Psoas muscle (tissue), 8 donors: ENCODE data around the gene WWOX. TPM values are rescaled to one million over a fixed set of nuclear protein-coding genes. Genes with fewer than 3 reads are reported as not detected.

Experiments
- ATAC-seq, 4 donors: fragments of 200-7000 bp; cut with Tn5 transposase; one replicate each; pipeline ENCODE4 v1.9.1; 2020; ENCODE audit warnings: moderate library complexity in 3 of 4, mild to moderate bottlenecking in 2 of 4
- DNase-seq, 2 donors: peaks; one replicate each; pipeline ENCODE4 v3.0.0-alpha.2; 2020
- H3K27ac ChIP-seq: fragments of 200-600 bp; one replicate; pipeline ENCODE4 v1.8.0; 2022
- H3K27me3 ChIP-seq, 3 donors: fragments of 200-600 bp in 1 of 3; one replicate each; pipeline versions ENCODE4 v1.6.1 to v1.8.0; 2013 to 2022; ENCODE audit warnings: low read length in 2 of 3, mild to moderate bottlenecking in 2 of 3, moderate library complexity in 1 of 3; ENCODE audit not compliant: insufficient read depth in 3 of 3
- H3K36me3 ChIP-seq, 2 donors: fragments of 200-600 bp in 1 of 2; one replicate each; pipeline versions ENCODE4 v1.6.1 to v1.8.0; 2013 to 2022; ENCODE audit warnings: low read depth in 1 of 2, mild to moderate bottlenecking in 1 of 2, moderate library complexity in 1 of 2; ENCODE audit not compliant: insufficient read depth in 1 of 2
- H3K4me1 ChIP-seq: fragments of 200-600 bp; one replicate; pipeline ENCODE4 v1.8.0; 2022
- H3K4me3 ChIP-seq: fragments of 200-600 bp; one replicate; pipeline ENCODE4 v1.8.0; 2022; ENCODE audit warnings: mild to moderate bottlenecking
- H3K9me3 ChIP-seq: fragments of 200-600 bp; one replicate; pipeline ENCODE4 v1.8.0; 2022
- CTCF ChIP-seq: fragments of 200-600 bp; IDR thresholded peaks from one replicate; pipeline ENCODE4 v1.8.0; 2022; ENCODE audit warnings: antibody characterized with exemption
- WGBS, 3 donors: extraction: QIAGEN DNeasy Blood & Tissue Kit; methylation state at CpG; one replicate each; pipeline versions ENCODE4 v1.1.6 to v1.1.7; 2013; 5-methylcytosine and 5-hydroxymethylcytosine counted together
- intact Hi-C, 2 donors: fragments of 100-400 bp; cut with DNase I; formaldehyde crosslinking; loops; one replicate each; pipeline versions ENCODE4 v1.11.0 to v1.14.2; 2022
- polyA plus RNA-seq, 3 donors: library from polyadenylated mRNA; stranded (reverse); fragments of 200-250 nt; gene quantifications; one replicate each; pipeline ENCODE4 v1.2.3, GENCODE V29; 2013
- total RNA-seq, 4 donors: library from RNA; stranded (reverse); fragmentation: NEBNext Ultra II Directional in 2 of 4; extraction: Animal tissue kit (Norgen Biotek cat#: 25700) in 2 of 4; gene quantifications; one replicate each; pipeline versions ENCODE4 v1.2.1 to v1.2.4, GENCODE V29; 2021 to 2023
- donor health status: healthy with polysubstance abuse.
- donor health status: DM: no; HTN: no; CAD: no; lungs with moderate emphysema.
- donor health status: Bipolar disorder and iron deficiency.
- donor health status: healthy.
- donor health status: DM: yes; HTN: yes; CAD: no.
- donor health status: DM: no; HTN: no; CAD: no.
- donor health status: DM: no; HTN: no; CAD: no.
- donor health status: DM: yes; HTN: yes; CAD: no.

Gene WWOX
- total and polyA plus RNA-seq, 7 donors = 3.1 to 6.6 (median 5.0) TPM

DNA sequence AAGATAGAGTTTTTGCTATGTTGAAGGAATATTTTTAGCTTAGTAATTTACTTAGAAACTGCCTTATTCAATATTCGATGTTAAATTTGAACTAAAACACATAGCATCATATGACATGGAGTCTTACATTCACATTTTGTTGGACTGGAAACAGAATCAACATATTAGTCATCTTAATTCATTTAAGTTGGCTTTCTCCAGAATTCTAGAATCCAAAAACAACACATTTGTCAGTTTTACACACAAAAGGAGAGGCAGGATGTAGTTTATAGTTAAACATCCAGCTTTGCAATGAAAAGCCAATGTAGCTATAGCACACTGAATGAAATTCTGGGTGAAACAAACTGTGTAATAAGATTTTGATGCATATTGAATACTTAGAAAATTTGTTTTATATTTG is 43.3 kb downstream of the WWOX start:
- H3K9me3 ChIP-seq = no peaks in the 10 kb centered on the region
- no peaks in the 10 kb centered on the region for H3K27me3 ChIP-seq
- DNase-seq = no peak
- WGBS, 3 donors = 76 to 81% (median 78%) methylated on average over 1 of the region's 1 CpG
- H3K36me3 ChIP-seq = no peaks in the 10 kb centered on the region
- H3K4me1 ChIP-seq = no peaks in the 10 kb centered on the region
- no peak overlapping the region for H3K4me3 ChIP-seq
- TF ChIP-seq CTCF = no peak
- intact Hi-C loops = no loop called here
- H3K27ac ChIP-seq = no peak overlapping the region
- ATAC-seq = no peak

DNA sequence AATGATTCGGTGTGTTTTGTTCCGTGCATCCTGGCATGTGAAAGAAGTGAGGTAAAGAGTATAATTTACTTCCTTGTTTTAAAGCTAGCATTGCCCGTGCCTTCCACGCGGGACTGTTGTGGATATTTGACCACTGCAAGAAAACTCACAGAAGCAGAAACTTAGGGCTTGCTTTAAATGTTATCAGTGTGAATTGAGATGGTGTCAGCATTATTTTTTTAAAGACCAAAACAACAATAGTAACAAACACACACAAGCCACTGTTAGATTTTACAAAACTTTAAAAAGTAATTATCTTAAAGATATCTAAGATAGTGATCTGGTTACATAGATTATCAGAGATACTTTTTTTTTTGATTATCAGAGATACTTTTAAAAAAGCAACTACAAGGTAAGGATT is 47.4 kb downstream of the WWOX start:
- no peaks in the 10 kb centered on the region for H3K9me3 ChIP-seq
- no peaks in the 10 kb centered on the region for H3K36me3 ChIP-seq
- no peak overlapping the region for H3K4me3 ChIP-seq
- H3K27ac ChIP-seq = no peak overlapping the region
- TF ChIP-seq CTCF = no peak
- no peaks in the 10 kb centered on the region for H3K27me3 ChIP-seq
- ATAC-seq (no peak), DNase-seq (no peak)
- WGBS, 3 donors = 78 to 88% (median 81%) methylated on average over 5 of the region's 5 CpGs
- intact Hi-C loops = no loop called here
- no peaks in the 10 kb centered on the region for H3K4me1 ChIP-seq

GRCh38 chr16:78147911-78148401 is 48.5 kb downstream of the WWOX start:
- intact Hi-C loops = no loop called here
- DNase-seq (no peak), ATAC-seq (no peak)
- 63 to 70% (median 65%) methylated on average over 10 of the region's 10 CpGs for WGBS, 3 donors
- no peak overlapping the region for H3K27ac ChIP-seq
- H3K4me3 ChIP-seq = no peak overlapping the region
- H3K36me3 ChIP-seq = no peaks in the 10 kb centered on the region
- H3K27me3 ChIP-seq = no peaks in the 10 kb centered on the region
- TF ChIP-seq CTCF = no peak
- no peaks in the 10 kb centered on the region for H3K4me1 ChIP-seq
- no peaks in the 10 kb centered on the region for H3K9me3 ChIP-seq

GRCh38 chr16:78150233-78150632 is 50.8 kb downstream of the WWOX start:
- Histone ChIP-seq H3K36me3 (no peaks in the 10 kb centered on the region), H3K27ac (no peak overlapping the region), H3K4me3 (no peak overlapping the region), H3K9me3 (no peaks in the 10 kb centered on the region), H3K27me3 (no peaks in the 10 kb centered on the region), H3K4me1 (no peaks in the 10 kb centered on the region)
- DNase-seq (no peak), ATAC-seq (no peak)
- intact Hi-C loops = no loop called here
- WGBS, 3 donors = 81 to 90% (median 84%) methylated on average over 6 of the region's 6 CpGs
- no peak for TF ChIP-seq CTCF

- DNase-seq = no peak
- H3K27me3 ChIP-seq = no peaks in the 10 kb centered on the region
- WGBS, 3 donors = 62 to 88% (median 65%) methylated on average over 5 of the region's 5 CpGs
- no peak overlapping the region for H3K27ac ChIP-seq
- no peaks in the 10 kb centered on the region for H3K9me3 ChIP-seq
- no peaks in the 10 kb centered on the region for H3K36me3 ChIP-seq
- H3K4me1 ChIP-seq = no peaks in the 10 kb centered on the region
- no peak overlapping the region for H3K4me3 ChIP-seq
- no peak for ATAC-seq
- TF ChIP-seq CTCF = no peak
- intact Hi-C loops = no loop called here
Observed at GRCh38 chr16:78154729-78155461, 55.4 kb downstream of the WWOX start.
